Stimulated activated CD8-positive, alpha-beta memory T cell treated with anti-CD3 and anti-CD28 coated beads, Interleukin-4, amount 100 ng/mL, for 24 hours (primary cell): ENCODE data around the gene TMEM178B.
"Not testable (repeated sequence)": the region's sequence is repeated elsewhere in the genome, so short reads cannot be mapped to it uniquely, and the experiment has no call there.

ENCODE experiments used
- DNase-seq: peaks from one replicate; pipeline ENCODE4 v3.0.0-alpha.2; 2020; ENCODE audit warnings: low read depth

TMEM178B gene

DNA sequence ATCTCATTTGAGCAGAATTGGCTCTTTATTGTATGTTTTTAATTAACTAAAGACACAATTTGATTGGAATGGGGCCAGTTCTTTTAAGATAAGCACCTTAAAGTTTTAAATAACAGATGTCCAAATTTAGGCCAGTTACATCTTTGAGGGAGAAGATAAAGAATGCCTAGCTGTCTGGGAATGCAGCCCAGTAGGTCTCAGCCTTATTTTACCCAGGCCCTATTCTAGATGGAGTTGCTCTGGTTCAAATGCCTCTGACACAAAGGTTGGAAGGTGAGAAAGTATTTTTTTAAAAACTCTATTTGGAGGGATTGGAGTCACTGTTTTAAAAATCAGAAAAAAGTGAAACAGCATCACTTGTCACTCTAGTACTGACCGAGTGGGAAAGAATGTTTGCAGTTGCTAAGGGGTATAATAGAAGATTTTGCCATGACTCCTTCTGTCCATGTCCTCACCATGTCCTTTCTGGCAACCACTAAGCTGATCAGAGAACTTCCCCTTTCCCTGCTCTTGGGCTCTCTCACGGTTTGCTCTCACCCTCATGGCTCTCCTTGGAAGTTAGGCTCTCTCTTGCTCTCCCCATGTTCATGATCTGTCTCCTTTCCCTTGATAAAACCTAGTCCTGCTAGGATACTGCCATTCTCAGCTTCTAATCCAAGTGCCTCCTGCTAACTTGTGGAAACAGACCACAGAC lies 239.1 kb downstream of the TMEM178B start:
- no peak for DNase-seq

DNA sequence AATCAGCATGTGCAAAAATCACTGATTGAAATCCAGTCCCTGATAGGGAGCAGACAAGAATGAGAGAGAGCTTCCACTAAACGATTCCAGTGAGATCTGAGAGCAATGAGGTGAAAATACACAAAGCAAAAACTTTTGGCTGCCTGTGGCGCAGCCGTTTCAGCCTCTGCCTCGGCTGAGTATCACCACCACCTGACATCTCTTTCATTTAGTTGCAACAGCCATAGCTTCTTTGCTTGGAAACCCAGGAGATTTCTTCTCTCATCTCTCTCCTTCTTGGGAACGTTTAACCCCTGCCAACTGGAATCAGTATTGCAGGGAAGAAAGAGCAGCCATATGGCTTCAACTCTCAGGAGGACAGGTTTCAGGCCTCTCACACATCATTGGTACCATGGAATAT lies 240.0 kb downstream of the TMEM178B start:
- DNase-seq, result no peak

DNA sequence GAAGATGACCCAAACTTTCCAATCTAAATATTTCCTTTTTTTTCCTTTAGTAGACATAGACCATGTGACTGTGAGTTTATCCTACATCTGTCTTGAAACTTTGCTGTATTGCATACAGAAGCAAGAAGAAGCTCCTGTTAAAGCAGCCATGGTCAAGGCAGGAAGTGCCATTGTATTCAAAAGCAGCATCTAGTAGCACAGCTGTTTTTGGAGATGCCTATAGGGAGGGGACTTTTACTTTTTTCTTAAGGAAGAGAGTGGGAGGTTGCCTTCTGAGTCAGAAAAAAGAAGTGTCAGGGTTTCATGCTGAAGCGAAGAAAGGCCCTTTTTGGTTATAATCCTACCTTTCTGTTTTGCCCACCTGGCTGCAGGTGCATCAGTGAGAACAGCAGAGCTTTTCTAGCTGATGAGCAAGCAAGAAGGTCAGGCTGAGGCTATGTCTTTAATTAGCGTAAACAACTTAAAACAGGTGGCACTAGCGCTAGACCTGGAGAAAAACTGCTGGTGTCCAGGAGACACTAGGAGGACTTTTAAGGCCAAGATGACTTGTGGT lies 243.2 kb downstream of the TMEM178B start:
- DNase-seq, result no peak

DNA sequence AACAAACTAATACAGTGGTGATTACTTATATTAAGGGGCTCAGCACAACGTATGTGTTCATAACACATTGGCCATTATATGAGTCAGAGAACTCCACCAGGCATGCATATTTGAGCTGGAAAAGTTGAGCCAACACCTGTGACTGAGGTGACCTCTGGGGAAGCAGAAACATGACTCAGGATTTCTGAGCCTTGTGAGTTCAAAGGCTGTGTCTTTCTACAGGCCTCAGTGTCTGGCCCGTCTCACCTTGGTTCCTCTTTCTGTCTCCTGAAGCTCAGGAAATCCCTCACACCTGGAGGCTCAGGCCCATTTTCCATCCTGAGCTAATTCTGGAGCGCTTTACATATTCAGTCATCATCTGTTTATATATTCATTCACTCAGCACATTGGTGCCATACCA lies 246.4 kb downstream of the TMEM178B start:
- no peak for DNase-seq

DNA sequence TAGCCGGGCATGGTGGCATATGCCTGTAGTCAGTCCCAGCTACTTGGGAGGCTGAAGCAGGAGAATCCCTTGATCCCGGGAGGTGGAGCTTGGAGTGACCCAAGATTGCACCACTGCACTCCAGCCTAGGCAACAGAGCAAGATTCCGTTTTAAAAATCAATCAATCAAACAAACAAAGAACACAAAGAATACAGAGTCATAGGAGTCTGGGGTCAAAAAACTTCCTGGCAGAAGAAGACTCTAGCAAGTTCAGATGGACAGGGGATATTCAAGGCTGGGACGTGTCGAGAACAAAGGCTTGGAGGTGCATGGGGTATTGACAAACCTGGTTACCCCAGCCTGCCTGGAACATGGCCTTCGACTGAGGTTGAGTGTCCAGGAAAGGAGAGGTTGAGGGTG lies 248.5 kb downstream of the TMEM178B start:
- DNase-seq, result no peak

DNA sequence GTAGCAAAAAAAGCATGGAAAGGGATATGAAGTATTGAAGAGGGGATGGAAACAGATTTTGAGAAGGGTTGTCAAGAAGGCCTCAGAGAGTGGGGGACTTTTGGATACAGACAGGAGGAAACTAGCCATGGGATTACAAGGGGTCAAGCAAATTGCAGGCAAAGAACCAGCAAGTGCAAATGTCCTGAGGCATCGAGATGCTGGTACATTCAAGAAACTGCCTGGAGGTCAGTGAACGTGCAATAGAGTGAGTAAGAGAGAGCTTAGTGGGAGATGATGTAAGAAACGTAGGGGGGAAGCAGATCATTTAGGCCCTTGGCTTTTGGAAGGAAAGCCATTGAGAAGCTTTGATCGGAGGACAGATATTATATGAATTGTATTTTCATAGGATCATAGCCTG lies 250.0 kb downstream of the TMEM178B start:
- no peak for DNase-seq

DNA sequence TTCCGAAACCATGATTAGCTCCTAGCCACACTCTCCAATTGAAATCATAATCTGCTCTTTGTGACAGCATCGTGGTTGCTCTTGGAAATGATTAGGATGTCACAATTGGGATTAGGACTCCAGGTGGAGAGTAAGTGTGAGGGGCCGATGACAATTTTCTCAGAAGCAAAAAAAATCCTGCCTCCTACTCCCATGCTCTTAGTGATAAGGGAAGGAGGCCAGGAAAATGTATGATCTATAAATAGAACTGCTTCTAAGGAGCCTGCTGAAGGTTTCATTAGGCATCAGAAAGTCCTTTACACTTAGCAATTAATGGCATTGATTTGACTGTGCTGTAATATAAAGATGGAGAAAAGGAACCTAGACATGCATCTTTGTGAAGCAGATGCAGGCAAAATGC lies 251.0 kb downstream of the TMEM178B start:
- DNase-seq, result no peak

DNA sequence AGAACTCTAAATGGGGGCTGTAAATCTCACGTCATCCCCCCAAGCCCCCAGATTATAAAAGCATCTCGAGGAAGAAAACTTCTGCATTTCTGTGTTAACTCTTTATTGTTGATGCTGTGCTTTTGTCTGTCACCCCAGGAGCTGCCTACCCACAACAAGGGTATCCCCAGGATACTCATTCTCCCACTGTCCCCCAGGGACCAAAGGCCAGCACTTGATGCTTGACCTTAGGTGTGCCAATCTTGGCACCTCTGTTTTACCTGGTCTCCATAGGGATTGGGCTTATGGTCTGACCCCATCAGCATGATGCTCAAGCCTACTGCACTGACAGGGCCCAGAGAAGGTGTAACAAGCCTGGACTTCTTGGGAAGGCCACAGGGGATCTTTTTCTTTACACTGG lies 251.4 kb downstream of the TMEM178B start:
- no peak for DNase-seq

DNA sequence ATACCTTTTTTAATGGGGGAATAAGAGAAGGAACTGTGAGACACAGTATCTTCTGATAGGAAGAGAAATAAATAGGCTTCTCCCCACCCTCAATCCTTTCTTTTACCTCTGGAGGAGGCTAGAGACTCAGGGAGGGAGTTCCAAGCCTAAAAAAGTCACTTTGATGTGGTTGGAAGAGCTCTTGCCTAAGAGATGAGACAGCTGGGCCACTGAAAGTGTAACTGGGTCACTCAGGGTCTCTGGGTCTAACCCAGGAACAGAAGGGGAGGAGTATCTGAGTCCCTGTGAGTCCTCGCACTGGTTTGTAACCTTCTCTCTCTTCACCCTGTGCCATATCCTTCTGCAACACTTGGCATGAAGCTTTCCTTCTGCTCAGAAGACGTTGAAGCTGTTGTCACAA lies 254.4 kb downstream of the TMEM178B start:
- DNase-seq, result no peak

DNA sequence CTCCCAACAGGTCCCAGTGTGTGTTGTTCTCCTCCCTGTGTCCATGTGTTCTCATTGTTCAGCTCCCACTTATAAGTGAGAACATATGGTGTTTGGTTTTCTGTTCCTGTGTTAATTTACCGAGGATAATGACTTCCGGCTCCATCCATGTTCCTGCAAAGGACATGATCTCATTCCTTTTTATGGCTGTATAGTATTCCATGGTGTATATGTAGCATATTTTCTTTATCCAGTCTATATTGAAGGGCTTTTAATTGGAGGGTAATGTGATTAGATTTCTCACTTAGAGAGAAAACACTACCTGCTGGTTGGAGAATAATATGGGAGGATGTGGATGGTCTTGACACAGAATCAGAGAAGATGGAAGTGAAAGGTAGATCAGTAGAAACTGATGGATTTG lies 256.4 kb downstream of the TMEM178B start:
- not testable (repeated sequence) for DNase-seq

DNA sequence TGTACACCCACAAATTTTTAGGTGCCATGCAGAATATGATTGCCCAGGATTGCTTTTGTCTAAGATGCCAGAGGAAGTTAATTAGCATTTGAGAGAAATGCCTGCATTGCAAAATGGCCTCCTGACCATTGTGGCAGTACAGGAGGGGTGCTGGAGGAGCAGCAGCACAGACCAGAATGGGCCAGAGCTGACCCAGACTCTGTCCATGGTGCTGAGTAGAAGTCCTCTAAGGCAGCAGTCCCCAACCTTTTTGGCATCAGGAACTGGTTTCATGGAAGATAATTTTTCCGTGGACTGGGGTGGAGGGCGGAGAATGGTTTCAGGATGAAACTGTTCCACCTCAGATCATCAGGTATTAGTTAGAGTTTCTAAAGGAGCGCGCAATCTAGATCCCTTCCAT lies 259.6 kb downstream of the TMEM178B start:
- no peak for DNase-seq

DNA sequence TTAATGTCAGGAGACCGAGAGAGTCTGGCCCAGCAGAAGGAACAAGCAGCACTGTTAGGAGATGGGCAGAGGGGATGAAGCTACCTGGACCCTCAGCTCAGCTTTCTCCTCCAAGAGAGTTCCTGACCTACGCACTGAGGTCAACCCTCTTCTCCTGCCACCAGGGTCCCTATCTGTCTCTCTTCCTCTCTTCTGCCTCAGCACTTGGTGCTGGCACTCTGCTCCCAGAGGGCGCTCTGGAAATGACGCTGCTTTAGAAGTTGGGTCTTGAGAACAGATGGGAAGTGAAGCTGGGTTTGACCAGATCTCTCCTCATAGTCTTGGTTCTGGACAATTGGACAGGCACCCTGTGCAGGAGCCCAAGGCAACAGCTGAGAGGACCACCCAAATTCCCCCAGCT lies 261.3 kb downstream of the TMEM178B start:
- DNase-seq, result no peak

DNA sequence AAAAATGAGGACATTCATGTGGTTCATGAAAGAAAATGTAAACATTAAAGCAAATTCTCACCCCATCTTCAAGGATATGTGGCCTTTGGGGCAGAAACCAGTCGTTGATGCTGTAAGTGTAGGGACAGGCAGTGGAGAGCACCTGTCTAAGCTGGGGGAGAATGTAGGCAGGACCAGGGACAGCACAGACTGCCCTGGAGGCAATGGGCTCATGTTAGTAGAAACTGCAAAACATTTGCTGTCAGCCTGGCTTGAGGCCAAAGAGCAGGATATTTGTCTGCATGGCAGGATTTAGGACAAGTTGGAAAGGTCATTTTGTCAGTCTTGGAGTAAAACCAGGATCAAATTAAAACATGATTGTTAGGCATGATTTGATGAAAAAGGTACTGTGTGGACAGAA lies 265.7 kb downstream of the TMEM178B start:
- DNase-seq, result no peak

DNA sequence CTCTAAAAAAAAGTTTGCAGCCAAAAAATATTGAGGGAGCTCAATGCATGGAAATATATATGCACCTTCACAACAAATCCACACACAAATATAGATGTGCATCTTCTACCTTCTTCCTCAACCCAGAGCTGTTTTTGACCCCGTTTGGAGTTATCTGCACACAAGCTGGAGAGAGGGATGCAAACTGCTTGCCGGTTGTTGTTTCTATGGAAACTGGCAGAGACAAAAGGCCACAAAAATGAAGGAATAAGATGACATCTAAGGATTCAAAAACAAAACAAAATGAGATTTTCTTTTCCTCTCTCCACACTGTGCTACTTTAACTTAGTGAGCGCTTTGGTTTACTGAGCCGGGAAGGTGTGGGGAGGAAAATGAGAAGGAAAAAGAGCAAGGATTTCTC lies 267.1 kb downstream of the TMEM178B start:
- no peak for DNase-seq

DNA sequence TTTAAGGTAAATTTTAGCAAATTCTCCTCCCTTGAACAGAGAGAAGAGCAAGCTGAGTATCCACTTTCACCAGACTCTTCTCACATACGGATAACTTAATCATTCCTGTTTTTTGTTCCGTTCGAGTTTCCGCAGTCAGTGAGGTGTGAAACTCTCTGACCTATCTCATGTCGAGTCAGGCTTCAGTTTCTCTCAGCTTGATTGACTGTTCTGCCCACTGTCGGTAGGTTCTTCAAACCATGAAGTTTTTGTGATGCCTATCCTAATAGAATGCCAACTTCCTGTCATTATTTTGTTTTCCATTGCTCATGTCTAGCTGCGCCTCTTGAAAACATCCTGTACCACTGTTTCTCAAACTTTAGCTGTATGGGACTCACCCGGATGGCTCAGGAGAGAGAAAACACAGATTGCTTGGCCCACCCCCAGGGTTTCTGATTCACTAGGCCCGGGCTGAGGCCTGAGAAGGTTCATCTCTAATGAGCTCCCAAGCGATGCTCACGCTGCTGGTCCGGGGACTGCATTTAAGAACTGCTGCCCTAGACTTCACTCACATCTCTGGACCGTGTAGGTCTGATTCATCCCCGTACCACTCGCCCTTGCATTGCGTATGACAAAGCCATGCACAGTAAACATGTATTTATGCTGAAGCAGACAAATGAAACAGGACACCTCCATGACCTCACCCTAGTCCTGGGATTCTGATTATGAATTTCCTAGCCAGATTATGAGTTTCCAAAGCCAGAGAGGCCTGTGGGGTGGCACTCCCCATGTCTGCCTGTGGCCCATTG lies 269.0 kb downstream of the TMEM178B start:
- DNase-seq, result no peak

DNA sequence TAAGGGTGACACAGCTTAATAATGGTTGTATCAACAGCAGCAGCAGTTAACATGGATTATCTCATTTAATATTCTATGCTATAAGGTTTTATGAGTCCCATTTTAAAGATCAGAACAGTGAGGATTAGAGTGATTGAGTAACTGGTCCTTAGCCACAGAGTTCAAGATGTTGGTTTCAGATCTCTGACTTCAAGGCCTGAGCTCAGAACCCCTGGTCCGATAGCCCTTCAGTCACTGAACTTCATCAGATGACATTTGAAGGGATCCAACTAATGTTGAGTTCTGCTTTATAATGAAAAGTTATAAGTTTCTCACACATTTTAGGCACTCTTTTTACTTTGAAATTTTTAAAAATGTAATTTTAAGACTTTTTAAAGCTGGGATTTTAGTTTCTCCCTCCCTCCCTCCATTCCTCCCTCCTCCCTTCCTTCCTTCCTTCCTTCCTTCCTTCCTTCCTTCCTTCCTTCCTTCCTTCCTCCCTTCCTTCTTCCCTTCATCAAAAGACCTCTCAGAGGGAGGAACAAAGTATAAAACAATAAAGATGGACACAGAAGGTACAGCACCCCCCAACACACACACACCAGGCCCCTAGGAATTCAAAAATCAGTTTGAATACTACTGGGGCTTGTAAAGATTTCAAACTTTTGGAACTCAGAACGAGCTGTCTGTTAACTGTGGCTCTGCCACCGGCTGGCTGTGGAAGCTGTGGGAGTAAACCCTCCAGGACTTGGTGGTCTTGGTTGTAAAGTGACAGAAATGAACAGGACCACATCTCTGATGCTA lies 270.5 kb downstream of the TMEM178B start:
- DNase-seq, result no peak

DNA sequence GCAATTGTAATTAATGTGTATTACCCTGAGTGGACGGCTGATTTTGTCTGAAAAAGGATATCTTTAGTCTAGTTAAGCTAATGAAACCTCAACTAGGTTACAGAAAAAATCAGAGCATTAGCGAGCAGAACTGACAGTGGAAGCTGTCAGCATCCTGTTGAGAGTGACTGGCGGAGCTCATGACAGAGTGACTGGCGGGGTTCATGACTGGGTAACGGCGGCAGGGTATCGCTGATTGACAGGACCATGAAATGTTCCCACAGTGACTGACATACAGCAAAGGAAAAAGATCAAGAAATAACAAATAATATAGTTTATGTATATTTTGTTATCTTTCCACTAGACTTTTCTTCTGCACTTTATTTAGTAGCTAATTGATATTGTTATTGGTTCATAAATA lies 274.9 kb downstream of the TMEM178B start:
- DNase-seq, result no peak

DNA sequence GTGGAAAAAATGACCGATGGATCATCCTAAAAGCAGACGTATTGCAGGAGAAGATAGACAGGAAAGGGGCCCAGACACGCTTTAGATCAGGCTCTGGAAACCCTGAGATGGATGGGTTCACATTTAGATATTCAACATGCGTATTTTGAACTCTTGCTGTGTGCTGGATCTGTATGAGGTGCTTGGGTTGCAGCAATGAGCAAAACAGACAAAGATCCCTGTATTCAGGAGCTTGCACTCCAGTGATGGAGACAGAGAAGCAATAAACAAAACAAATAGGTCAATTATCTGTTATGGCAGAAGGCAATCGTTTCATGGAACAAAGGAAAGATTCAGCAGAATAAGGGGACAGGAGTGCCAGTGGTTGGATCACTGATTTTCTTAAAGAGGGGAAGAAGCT lies 275.5 kb downstream of the TMEM178B start:
- DNase-seq, result no peak

DNA sequence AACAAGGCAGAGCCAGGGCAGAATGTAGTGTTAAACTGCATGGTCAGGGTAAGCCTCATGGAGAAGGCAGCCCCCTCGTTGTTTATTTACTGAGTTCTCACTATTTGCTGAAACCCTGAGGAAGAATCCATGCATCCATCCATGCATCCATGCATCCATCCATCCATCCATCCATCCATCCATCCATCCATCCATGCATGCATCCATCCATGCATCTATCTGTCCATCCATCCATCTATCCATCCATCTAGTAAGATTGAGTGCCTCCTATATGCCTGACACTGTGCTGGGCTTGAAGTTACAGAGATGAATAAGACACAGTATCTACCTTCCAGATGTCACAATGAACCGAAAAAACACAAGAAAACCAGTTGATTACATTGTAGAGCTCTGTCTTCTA lies 275.9 kb downstream of the TMEM178B start:
- DNase-seq, result no peak

DNA sequence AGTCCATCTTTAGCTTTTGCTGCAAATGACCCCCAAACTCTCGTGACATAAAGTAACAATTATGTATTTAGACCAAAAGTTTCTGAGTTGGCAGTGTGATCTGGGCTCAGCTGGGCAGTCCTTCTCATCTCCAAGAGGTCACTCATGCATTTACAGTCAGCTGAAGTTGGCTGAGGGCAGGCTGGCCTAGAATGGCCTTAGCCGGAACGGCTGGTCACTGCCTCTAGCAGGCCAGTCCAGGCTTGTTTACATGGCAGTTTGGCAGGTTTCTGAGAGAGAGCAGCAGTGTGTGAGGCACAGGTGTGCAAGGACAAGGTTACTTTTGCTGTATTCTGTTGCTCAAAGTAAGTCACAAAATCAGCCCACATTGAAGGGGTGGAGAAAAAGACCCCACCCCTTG lies 277.3 kb downstream of the TMEM178B start:
- DNase-seq, result no peak

DNA sequence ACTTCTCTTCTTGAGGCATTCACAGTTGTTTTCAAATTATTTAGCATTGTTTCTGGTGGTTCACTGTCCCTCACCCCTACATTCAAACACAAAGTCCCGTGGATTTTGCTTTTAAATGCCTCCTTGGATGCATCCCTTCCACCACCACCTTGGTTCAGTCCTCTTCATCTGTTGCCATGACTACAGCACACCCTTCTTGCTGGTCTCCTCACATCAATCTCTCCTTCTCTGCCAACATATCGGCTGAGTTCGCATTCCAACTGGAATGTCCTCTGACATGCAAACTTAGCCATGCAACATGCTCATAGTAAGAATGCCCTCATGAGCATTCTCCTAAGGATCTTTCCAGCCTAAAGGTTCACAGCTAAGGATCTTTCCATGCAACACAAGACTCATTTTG lies 279.1 kb downstream of the TMEM178B start:
- no peak for DNase-seq

DNA sequence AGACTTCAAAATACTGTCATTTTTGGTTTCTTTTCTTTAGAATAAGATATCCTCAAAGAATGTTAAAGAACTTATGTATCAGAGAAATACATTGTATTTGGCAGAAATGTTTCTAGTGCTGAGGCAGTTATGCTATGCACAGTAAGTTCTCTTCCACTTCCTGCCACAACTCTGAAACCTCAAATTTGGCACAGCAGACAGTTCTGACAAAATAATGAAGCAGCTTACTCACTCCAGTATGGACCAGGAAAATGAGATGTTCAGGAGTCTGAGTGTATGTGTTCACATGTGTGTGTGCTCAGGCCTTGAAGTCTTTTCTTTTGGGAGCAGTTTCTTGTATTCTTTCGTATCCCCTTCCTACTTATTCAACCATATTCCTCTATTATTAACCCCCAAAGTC lies 280.4 kb downstream of the TMEM178B start:
- DNase-seq, result no peak

DNA sequence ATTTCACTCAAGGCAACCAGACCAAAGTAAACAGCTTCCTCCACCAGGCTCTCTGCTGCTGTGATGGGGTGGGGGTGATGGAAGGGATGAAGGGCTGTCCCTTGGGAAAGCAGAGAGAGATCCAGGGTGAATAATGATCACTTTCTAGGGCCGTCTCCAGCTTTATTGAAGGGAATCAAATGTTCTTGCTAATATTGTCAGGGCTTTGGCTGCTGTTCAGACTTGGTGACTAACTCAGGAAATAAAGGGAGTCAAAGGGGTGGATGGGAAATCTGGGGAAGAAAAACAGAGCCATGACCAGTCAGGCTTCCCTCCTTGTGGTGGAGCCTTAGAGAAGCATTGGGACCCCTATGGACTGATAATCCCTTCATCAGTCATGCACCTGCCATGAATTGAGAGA lies 281.2 kb downstream of the TMEM178B start:
- no peak for DNase-seq
